ENCODE data around the gene PODNL1. TPM values are rescaled to one million over a fixed set of nuclear protein-coding genes. Genes with fewer than 3 reads are reported as not detected.

PODNL1 gene
- total RNA-seq, 2 donors from 2014 or later: 4.1 to 4.4 TPM

- Histone ChIP-seq H3K27ac (no peak overlapping the region), H3K9me3 (no peaks in the 10 kb centered on the region), H3K9ac (ENCODE audit: low read depth in 2 of 2, low read length in 2 of 2) (no peak overlapping the region), H3K36me3 (no peaks in the 10 kb centered on the region), H3K4me1 (no peaks in the 10 kb centered on the region), H3K27me3 (no peaks in the 10 kb centered on the region), H3K4me3 (no peak overlapping the region)
- no peak for DNase-seq
- TF ChIP-seq CTCF (IDR thresholded peaks at IDR 0.05): no peak
- intact Hi-C loops (cut with DNase I): no loop called here
Measured at GRCh38 chr19:13984875-13985741, 46.9 kb upstream of the PODNL1 start.

- H3K27ac ChIP-seq: no peak overlapping the region
- no peak overlapping the region for H3K9ac ChIP-seq (ENCODE audit: low read depth in 2 of 2, low read length in 2 of 2)
- H3K9me3 ChIP-seq: no peaks in the 10 kb centered on the region
- intact Hi-C loops (cut with DNase I): no loop called here
- no peak overlapping the region for H3K4me3 ChIP-seq
- no peak for TF ChIP-seq CTCF (IDR thresholded peaks at IDR 0.05)
- peaks cover 4% of the 10 kb centered on the region for H3K4me1 ChIP-seq
- DNase-seq: no peak
- no peaks in the 10 kb centered on the region for H3K27me3 ChIP-seq
- no peaks in the 10 kb centered on the region for H3K36me3 ChIP-seq
Measured at GRCh38 chr19:13984186-13984585, 46.0 kb upstream of the PODNL1 start.

GRCh38 chr19:13983213-13983889, 45.1 kb upstream of the PODNL1 start:
- H3K9ac ChIP-seq (ENCODE audit: low read depth in 2 of 2, low read length in 2 of 2): no peak overlapping the region
- no peaks in the 10 kb centered on the region for H3K36me3 ChIP-seq
- no peaks in the 10 kb centered on the region for H3K27me3 ChIP-seq
- H3K4me3 ChIP-seq: no peak overlapping the region
- no peak for TF ChIP-seq CTCF (IDR thresholded peaks at IDR 0.05)
- H3K27ac ChIP-seq: no peak overlapping the region
- H3K4me1 ChIP-seq: peaks cover 7% of the 10 kb centered on the region
- intact Hi-C loops (cut with DNase I): no loop called here
- H3K9me3 ChIP-seq: no peaks in the 10 kb centered on the region
- DNase-seq: no peak

- H3K27ac ChIP-seq: no peak overlapping the region
- H3K4me3 ChIP-seq: no peak overlapping the region
- no peak for TF ChIP-seq CTCF (IDR thresholded peaks at IDR 0.05)
- intact Hi-C loops (cut with DNase I): no loop called here
- no peaks in the 10 kb centered on the region for H3K36me3 ChIP-seq
- no peaks in the 10 kb centered on the region for H3K27me3 ChIP-seq
- no peak overlapping the region for H3K9ac ChIP-seq (ENCODE audit: low read depth in 2 of 2, low read length in 2 of 2)
- H3K4me1 ChIP-seq: peaks cover 7% of the 10 kb centered on the region
- no peaks in the 10 kb centered on the region for H3K9me3 ChIP-seq
- no peak for DNase-seq
Measured at GRCh38 chr19:13982773-13983172, 44.6 kb upstream of the PODNL1 start.

- TF ChIP-seq CTCF (IDR thresholded peaks at IDR 0.05): no peak
- no peaks in the 10 kb centered on the region for H3K36me3 ChIP-seq
- H3K9me3 ChIP-seq: no peaks in the 10 kb centered on the region
- H3K27ac ChIP-seq: no peak overlapping the region
- H3K27me3 ChIP-seq: no peaks in the 10 kb centered on the region
- H3K9ac ChIP-seq (ENCODE audit: low read depth in 2 of 2, low read length in 2 of 2): no peak overlapping the region
- no peak overlapping the region for H3K4me3 ChIP-seq
- peaks cover 7% of the 10 kb centered on the region for H3K4me1 ChIP-seq
- DNase-seq: no peak
- intact Hi-C loops (cut with DNase I): no loop called here
Measured at GRCh38 chr19:13981988-13982501, 43.8 kb upstream of the PODNL1 start.
